ENCODE measurements around the gene CCL4.
"Not testable (repeated sequence)": the region's sequence is repeated elsewhere in the genome, so short reads cannot be mapped to it uniquely, and the experiment has no call there.

The CCL4 gene

GRCh38 chr17:36103401-36103975, at the start of gene CCL4:
CCL4 (plus strand) TSS chr17:36103827; CDS start chr17:36103906, 79 bp downstream.
- not testable (repeated sequence) for DNase-seq (ENCODE audit: low read depth)

- DNase-seq (ENCODE audit: low read depth): no peak
These were observed 48.5 kb upstream of the CCL4 start for GRCh38 chr17:36055171-36055570.

- no peak for DNase-seq (ENCODE audit: low read depth)
These were observed 47.6 kb upstream of the CCL4 start for GRCh38 chr17:36055921-36056520.

- DNase-seq (ENCODE audit: low read depth): no peak
These were observed 45.7 kb upstream of the CCL4 start for GRCh38 chr17:36057911-36058310.

- no peak for DNase-seq (ENCODE audit: low read depth)
These were observed 44.2 kb upstream of the CCL4 start for GRCh38 chr17:36059406-36059805.

GRCh38 chr17:36060816-36061215, 42.8 kb upstream of the CCL4 start:
- no peak for DNase-seq (ENCODE audit: low read depth)

- DNase-seq (ENCODE audit: low read depth): no peak
These were observed 39.7 kb upstream of the CCL4 start, which contains the start of gene CCL18 for GRCh38 chr17:36063786-36064541. CCL18 (plus strand) TSS chr17:36064272; CDS start chr17:36064343, 71 bp downstream.

- no peak for DNase-seq (ENCODE audit: low read depth)
These were observed 37.2 kb upstream of the CCL4 start for GRCh38 chr17:36066365-36066985.

- DNase-seq (ENCODE audit: low read depth): no peak
These were observed 35.1 kb upstream of the CCL4 start for GRCh38 chr17:36068524-36068923.

GRCh38 chr17:36069136-36069535, 34.5 kb upstream of the CCL4 start:
- DNase-seq (ENCODE audit: low read depth): no peak

GRCh38 chr17:36070427-36070826, 33.2 kb upstream of the CCL4 start:
- no peak for DNase-seq (ENCODE audit: low read depth)

- DNase-seq (ENCODE audit: low read depth): no peak
These were observed 31.9 kb upstream of the CCL4 start for GRCh38 chr17:36071751-36072150.

- DNase-seq (ENCODE audit: low read depth): peak; percentile 74
These were observed 31.1 kb upstream of the CCL4 start for GRCh38 chr17:36072431-36073121.

GRCh38 chr17:36074365-36074764, 29.3 kb upstream of the CCL4 start:
- DNase-seq (ENCODE audit: low read depth): no peak

GRCh38 chr17:36081681-36082471, 21.8 kb upstream of the CCL4 start:
- DNase-seq (ENCODE audit: low read depth): not testable (repeated sequence)

GRCh38 chr17:36082482-36083120, 21.0 kb upstream of the CCL4 start:
- DNase-seq (ENCODE audit: low read depth): peak; percentile 34

GRCh38 chr17:36083691-36084090, 19.9 kb upstream of the CCL4 start:
- not testable (repeated sequence) for DNase-seq (ENCODE audit: low read depth)

- no peak for DNase-seq (ENCODE audit: low read depth)
These were observed 17.9 kb upstream of the CCL4 start for GRCh38 chr17:36085765-36086164.

- no peak for DNase-seq (ENCODE audit: low read depth)
These were observed 16.8 kb upstream of the CCL4 start for GRCh38 chr17:36086791-36087190.

- DNase-seq (ENCODE audit: low read depth): not testable (repeated sequence)
These were observed 16.2 kb upstream of the CCL4 start for GRCh38 chr17:36087471-36087870.
